ENCODE data around the gene N4BP2L1. TPM values are rescaled to one million over a fixed set of nuclear protein-coding genes. Genes with fewer than 3 reads are reported as not detected.

The N4BP2L1 gene
- 10 to 100 TPM; 15.6 to 27.6 (median 24.4) TPM for polyA plus RNA-seq (ENCODE audit: insufficient read length in 3 of 3)
- long read RNA-seq, donor 1, partial matches to known transcripts = 0 of 8 reads
- long read RNA-seq, donor 1, other reads (novel, unspliced or antisense) = 0 of 8 reads
- long read RNA-seq, donor 2, partial matches to known transcripts = 0 of 2 reads
- long read RNA-seq, donor 2, other reads (novel, unspliced or antisense) = 0 of 2 reads
- long read RNA-seq, donor 3, partial matches to known transcripts = 0 of 5 reads
- long read RNA-seq, donor 3, other reads (novel, unspliced or antisense) = 0 of 5 reads
- long read RNA-seq, donor 4, transcript N4BP2L1-202 (5 exons, 3,046 nt) = major isoform, 5 of 7 reads
- long read RNA-seq, donor 4, partial matches to known transcripts = 0 of 7 reads
- long read RNA-seq, donor 4, other reads (novel, unspliced or antisense) = 0 of 7 reads
- long read RNA-seq, donor 5, partial matches to known transcripts = 0 of 2 reads
- long read RNA-seq, donor 5, other reads (novel, unspliced or antisense) = 0 of 2 reads
- long read RNA-seq, donor 6, partial matches to known transcripts = 0 of 4 reads
- long read RNA-seq, donor 6, other reads (novel, unspliced or antisense) = 0 of 4 reads
- long read RNA-seq, donor 7, transcript N4BP2L1-202 (5 exons, 3,046 nt) = major isoform, 6 of 9 reads
- long read RNA-seq, donor 7, partial matches to known transcripts = 0 of 9 reads
- long read RNA-seq, donor 7, other reads (novel, unspliced or antisense) = 0 of 9 reads
- long read RNA-seq, donor 8, partial matches to known transcripts = 0 of 3 reads
- long read RNA-seq, donor 8, other reads (novel, unspliced or antisense) = 0 of 3 reads
- long read RNA-seq, donor 9, partial matches to known transcripts = 0 of 6 reads
- long read RNA-seq, donor 9, other reads (novel, unspliced or antisense) = 0 of 6 reads
- long read RNA-seq, donor 10, partial matches to known transcripts = 0 of 2 reads
- long read RNA-seq, donor 10, other reads (novel, unspliced or antisense) = 0 of 2 reads
- long read RNA-seq, donor 11, partial matches to known transcripts = 0 of 3 reads
- long read RNA-seq, donor 11, other reads (novel, unspliced or antisense) = 0 of 3 reads
- long read RNA-seq, donor 12, transcript N4BP2L1-202 (5 exons, 3,046 nt) = major isoform, 9 of 14 reads
- long read RNA-seq, donor 12, partial matches to known transcripts = 0 of 14 reads
- long read RNA-seq, donor 12, other reads (novel, unspliced or antisense) = 0 of 14 reads
- long read RNA-seq, donor 13, partial matches to known transcripts = 0 of 2 reads
- long read RNA-seq, donor 13, other reads (novel, unspliced or antisense) = 0 of 2 reads
- long read RNA-seq, donor 14 = 0 reads
- long read RNA-seq, donor 15, transcript N4BP2L1-202 (5 exons, 3,046 nt) = major isoform, 6 of 31 reads
- long read RNA-seq, donor 15, partial matches to known transcripts = 22 of 31 reads
- long read RNA-seq, donor 15, other reads (novel, unspliced or antisense) = 0 of 31 reads
- long read RNA-seq, donor 16, partial matches to known transcripts = 0 of 5 reads
- long read RNA-seq, donor 16, other reads (novel, unspliced or antisense) = 0 of 5 reads

DNA sequence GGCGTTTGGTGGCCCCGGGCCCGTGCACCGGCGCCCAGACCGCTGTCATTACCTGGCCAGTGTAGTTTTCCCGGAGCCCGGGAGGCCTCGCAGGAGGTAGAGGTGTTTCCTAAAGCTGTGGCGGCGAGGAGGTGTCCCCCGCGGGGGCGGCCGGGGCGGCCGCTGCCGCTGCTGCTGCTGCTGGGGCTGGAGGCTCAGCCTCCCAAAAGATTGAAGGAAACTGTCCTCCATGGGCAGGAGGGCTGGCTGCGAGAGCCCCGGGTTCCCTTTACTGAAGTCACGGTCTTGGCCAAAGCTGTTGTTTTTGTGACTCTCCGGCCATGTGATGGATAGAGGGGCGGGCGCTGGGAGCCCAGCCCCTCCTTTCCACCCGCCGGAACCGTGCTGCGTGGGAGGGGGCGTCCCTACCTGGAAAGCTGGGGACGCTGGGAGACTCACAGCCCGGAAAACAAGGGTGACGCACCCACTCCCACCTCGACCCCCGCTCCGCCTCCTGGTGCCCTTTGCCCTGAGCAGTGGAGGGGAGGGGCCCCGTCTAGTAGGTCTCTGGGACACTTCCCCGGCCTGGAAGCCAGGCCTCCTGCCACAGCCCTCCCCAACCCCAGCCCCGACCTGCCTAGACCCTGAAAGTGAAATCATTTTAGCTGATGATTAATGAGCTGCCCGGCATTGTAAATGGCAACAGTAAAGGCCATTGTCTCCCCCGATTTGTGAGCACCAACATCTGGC is at the start of gene N4BP2L1:
TSS of gene N4BP2L1 (minus strand) at position 279 of the 729 bp plus-strand sequence. CDS start at position 231, 48 bp downstream.
- DNase-seq = peak; percentile 85

DNA sequence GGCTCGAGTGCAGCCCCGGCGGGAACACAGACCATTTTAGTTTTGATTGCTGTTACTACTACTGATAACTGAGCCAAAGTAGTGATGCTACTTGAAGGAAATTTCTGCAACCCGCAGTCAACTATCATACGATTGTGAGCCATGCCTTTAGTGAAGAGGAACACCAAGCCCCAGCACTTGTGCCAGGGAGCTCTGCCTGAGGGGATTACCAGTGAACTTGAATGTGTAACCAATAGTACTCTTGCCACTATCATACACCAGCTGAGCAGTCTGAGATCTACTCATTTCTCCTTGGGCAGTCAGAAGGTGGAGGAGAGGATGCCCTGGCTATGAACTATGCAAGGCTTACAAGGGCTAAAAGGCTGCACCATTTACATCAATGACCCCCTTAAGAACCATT is 49.0 kb upstream of the N4BP2L1 start:
- DNase-seq = no peak

GRCh38 chr13:32476021-32476731 is 48.2 kb upstream of the N4BP2L1 start:
- no peak for DNase-seq

GRCh38 chr13:32474999-32475792 is 47.3 kb upstream of the N4BP2L1 start:
- DNase-seq = no peak

DNA sequence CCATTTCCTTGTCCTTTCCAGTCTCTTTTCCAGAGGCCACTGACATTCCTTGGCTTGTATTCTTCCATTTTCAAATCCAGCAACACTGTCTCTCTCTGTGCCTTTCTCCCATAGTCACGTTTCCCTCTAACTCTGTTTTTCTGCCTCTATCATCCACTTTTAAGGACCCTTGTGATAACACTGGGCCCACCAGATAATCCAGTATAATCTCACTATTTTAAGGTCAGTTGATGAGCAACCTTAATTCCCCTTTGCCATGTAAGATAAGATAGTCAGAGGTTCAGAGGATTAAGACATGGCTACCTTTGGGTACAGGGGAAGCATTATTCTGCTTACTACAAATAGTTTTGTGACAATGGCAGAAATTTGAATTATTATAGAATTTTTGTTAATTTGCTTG is 45.7 kb upstream of the N4BP2L1 start:
- DNase-seq = no peak

GRCh38 chr13:32472194-32472621 is 44.3 kb upstream of the N4BP2L1 start:
- DNase-seq = no peak

DNA sequence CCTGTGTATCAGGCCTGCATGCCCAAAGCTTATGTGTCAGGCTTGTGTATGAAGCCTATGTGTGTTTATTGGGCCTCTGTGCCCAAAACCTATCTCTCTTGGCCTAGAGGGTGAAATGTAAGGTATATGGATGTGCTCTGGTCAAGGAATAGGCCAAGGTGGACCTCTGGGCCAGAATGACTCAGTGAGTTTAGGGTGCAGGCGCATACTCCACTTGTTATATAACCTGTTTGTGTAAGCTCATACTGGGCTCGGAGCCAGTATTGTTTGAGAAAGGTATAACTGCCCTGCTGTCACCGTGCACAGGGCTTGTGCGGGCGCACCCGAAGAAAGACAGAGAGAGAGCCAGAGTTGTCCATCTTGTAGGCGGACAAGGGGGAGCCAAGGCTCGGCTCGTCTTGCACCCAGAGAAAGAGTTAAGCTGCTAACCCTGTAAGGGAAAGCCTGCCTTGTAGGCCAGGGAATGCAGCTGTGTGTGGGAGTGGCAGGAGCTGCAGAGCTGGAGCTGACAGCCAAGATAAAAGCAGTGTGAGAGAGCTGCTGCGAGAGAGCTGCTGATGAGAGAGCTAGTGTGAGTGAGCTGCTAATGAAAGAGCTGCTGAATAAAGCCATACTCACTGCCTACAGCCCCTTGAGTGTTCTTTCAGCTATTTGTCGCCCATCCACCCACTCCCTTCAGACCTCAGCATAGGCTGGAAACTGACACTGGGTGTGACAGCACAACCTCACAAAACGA is 43.4 kb upstream of the N4BP2L1 start:
- DNase-seq = peak; percentile 42

- no peak for DNase-seq
These were observed 40.7 kb upstream of the N4BP2L1 start for GRCh38 chr13:32468502-32469142.

DNA sequence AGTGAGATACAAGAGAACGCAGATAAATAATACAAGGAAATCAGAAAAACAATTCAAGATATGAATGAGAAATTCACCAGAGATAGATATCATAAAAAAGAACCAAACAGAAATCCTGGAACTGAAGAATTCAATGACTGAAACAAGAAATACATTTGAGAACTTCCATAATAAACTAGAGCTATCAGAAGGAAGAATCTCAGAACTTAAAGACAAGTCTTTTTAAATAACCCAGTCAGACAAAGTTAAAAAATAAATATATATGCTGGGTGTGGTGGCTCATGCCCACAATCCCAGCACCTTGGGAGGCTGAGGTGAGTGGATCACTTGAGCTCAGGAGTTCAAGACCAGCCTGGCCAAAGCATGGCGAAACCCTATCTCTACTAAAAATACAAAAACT is 28.7 kb upstream of the N4BP2L1 start:
- DNase-seq = no peak

- DNase-seq = no peak
These were observed 27.6 kb upstream of the N4BP2L1 start for GRCh38 chr13:32455594-32455903.

DNA sequence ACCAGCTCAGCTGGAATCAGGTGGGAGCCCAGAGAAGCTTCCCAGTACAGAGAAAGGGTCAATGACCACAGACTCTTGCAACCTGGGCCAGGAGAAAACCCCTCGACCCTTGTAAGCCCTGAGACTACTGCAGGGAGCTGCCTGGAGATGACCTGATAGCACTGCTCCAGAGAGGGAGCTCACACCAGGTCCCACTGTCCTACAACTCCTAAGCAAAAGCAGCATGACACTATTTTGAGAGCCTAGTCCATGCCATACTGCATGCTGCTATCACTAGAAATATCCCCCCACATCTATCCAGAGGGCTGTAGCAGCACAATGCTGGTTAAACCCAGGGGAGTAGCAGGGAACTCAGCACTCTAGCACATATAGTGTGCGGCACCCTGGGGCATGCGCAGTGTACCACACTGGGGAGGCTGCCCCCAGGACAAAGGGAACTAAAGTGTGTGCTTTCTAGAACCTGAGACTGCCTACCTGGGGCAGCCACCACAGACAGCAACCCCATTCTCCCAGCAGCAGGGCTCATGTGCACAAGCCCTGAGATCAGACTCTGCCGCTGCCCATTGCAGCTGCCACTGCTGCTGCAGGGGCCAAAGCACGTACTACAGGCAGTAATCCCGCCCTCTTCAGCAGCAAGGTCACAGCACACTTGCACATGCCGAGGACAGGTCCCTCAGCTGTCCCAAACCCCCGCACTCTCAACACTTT is 27.1 kb upstream of the N4BP2L1 start:
- no peak for DNase-seq

- DNase-seq = no peak
These were observed 26.1 kb upstream of the N4BP2L1 start for GRCh38 chr13:32453981-32454380.

DNA sequence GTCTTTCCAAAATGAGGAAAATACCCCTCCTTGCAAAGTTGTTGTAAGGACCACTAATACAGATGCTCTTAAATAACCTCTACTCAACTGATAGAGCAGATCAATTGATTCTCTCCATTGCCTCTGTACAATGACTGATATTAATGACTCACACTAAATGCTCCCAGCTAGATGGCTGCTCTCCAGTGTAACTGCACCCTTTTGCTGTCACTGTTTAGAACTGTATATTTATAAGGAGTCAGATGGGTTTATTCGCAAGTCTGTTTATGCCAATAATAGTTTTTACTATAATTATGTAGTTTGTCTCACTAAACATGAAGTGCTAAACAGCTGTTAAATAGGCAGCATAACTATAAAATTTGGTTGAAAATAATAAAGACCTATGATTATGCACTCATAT is 21.0 kb upstream of the N4BP2L1 start:
- no peak for DNase-seq

GRCh38 chr13:32447894-32448623 is 20.1 kb upstream of the N4BP2L1 start:
- no peak for DNase-seq

DNA sequence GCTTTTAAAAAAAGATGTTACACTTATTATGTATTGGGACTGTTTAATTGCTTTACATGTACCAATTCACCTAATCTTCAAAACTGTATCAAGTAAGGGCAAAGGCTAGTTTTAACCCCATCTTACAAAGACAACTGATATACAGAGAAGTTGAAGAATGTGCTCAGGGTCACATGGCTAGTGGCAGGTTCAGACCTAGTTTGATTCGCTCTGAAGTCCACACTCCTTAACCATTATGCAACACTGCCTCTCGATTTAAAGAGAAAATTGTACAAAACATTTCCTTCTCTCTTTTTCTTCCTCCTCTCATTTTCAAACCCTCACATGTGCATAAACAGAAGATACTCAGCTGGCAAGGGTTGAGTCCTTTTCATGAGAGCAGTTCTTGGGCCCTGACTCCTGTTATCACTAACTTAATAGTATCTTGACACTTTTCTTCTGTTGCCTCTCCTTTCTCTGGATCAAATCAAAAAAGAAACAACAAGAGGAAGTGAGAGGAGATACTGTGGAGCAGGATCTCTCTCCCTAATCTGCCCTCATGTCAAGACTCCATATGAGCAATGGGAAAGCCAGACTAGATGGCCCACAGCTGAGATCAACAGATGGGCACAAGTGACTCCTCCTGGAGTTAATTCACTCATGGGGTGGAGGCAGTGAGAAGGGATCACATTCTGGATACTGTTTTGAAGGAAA is 19.0 kb upstream of the N4BP2L1 start:
- no peak for DNase-seq

DNA sequence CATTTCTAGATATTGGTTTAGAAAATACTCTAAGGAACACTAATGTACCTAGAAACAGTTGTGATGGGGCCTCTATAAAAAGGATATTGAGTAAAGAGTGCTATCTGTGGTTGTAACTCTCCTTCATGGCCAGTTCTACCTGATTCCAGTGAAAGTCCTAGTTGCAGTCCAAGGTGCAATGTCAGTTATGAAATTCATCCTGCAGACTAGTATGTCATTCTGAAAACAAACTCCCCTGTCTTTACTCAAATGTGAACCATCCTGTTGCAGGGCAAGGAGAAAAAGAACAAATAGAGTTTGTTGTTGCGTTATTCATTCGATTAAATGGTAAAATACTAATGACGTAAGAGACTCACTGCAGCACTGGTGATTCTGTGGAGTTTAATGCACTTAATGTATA is 18.3 kb upstream of the N4BP2L1 start:
- no peak for DNase-seq
